Rectal smooth muscle tissue (tissue), 1 donor: ENCODE results near the gene OR2A12.
"Not testable (repeated sequence)": the region's sequence is repeated elsewhere in the genome, so short reads cannot be mapped to it uniquely, and the experiment has no call there.

Experiments used
- H3K27ac ChIP-seq: one replicate; pipeline ENCODE4 v1.7.0; 2013; ENCODE audit warnings: low read depth, low read length, inconsistent platforms
- H3K27me3 ChIP-seq: one replicate; pipeline ENCODE4 v1.7.0; 2013; ENCODE audit warnings: low read length; ENCODE audit not compliant: control insufficient read depth, insufficient read depth
- H3K36me3 ChIP-seq: one replicate; pipeline ENCODE4 v1.7.0; 2013; ENCODE audit warnings: low read length; ENCODE audit not compliant: control insufficient read depth, insufficient read depth
- H3K4me1 ChIP-seq: one replicate; pipeline ENCODE4 v1.7.0; 2013; ENCODE audit warnings: low read length; ENCODE audit not compliant: control insufficient read depth, insufficient read depth
- H3K4me3 ChIP-seq: one replicate; pipeline ENCODE4 v1.7.0; 2013; ENCODE audit warnings: low read length
- H3K9ac ChIP-seq: one replicate; pipeline ENCODE4 v1.7.0; 2013; ENCODE audit warnings: low read length

Gene OR2A12

DNA sequence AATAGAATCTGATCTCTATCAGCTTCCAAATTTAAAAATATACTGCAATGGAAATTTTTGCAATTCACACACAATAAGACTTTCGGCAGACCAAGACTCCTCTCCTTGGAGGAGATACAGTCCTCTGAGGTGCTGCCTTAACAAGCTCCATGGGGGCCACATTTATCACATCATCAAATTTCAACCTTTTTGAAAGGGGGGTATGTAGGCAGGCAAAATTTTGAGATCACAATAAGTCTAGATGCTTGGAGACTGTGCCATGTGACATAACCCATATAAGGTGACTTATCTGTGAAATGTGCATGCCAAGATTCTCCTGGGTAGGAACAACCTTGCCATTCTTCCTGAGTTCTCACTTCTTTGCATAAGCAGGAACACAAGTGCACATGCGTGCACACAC lies at the start of gene OR2A12:
Gene OR2A12, plus strand, starts transcription at position 301 of the 400 bp plus-strand sequence. CDS start 8,830 bp downstream, outside the sequence.
- Histone ChIP-seq H3K27ac (no peak within 1 kb of the TSS), H3K4me1 (no peaks in the 10 kb centered on the region), H3K36me3 (no peaks in the 10 kb centered on the region), H3K4me3 (no peak within 1 kb of the TSS), H3K9ac (no peak within 1 kb of the TSS), H3K27me3 (no peaks in the 10 kb centered on the region)

- H3K36me3 ChIP-seq, result no peaks in the 10 kb centered on the region
- H3K27ac ChIP-seq, result no peak overlapping the region
- no peak overlapping the region for H3K4me3 ChIP-seq
- H3K9ac ChIP-seq, result no peak overlapping the region
- no peaks in the 10 kb centered on the region for H3K27me3 ChIP-seq
- H3K4me1 ChIP-seq, result no peaks in the 10 kb centered on the region
Observed at GRCh38 chr7:144036302-144036885, 49.7 kb upstream of the OR2A12 start.

DNA sequence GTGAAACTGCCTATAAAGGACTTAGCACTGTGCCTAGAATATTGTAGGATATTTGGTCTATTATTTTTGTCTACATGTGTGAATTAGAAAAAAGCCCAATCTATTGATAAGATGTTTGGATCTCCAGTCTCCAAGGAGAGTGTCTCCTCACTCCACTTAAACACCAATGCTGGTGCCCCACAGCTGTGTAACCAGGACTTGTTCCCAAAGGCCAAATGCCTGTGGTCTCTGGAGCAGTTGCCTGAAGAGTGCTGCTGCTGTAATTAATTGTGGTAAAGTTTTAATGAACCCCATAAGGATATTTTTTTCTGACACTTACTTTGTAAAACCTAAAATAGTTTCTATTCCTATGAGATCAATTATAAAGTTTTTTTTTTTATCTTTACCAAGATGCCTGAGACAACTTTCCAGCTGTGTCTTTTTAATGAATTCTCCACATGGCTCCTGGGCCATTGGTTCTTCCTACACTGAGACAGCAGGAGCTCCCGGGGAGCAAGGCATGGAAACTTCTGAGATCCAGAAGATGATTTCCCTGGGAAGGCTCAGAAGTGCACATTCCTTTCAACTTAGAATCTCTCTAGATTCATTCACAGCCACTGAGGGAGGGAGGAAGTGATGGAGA lies 48.6 kb upstream of the OR2A12 start:
- Histone ChIP-seq H3K4me1 (no peaks in the 10 kb centered on the region), H3K4me3 (no peak overlapping the region), H3K9ac (no peak overlapping the region), H3K36me3 (no peaks in the 10 kb centered on the region), H3K27me3 (no peaks in the 10 kb centered on the region), H3K27ac (no peak overlapping the region)

DNA sequence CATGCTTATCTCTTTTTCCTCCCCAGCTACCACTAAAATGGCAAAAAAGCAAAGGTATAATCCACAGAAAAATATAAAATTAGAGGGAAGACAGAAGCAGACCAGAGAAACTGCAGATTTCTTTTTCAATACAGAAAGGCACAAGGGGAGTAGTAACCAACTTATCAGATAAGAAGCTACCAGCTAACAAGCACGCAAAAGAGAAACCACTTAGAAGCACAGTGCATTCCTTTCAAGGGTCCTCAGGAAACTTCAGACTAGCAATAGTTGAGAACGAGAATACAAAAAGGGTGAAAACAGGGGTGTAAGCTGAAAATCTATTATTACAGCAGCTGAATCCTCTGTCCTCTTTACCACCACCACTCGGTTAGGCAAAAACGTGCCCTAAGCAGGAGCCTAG lies 47.2 kb upstream of the OR2A12 start:
- H3K27ac ChIP-seq, result no peak overlapping the region
- H3K36me3 ChIP-seq, result no peaks in the 10 kb centered on the region
- no peak overlapping the region for H3K9ac ChIP-seq
- H3K27me3 ChIP-seq, result no peaks in the 10 kb centered on the region
- no peak overlapping the region for H3K4me3 ChIP-seq
- no peaks in the 10 kb centered on the region for H3K4me1 ChIP-seq

DNA sequence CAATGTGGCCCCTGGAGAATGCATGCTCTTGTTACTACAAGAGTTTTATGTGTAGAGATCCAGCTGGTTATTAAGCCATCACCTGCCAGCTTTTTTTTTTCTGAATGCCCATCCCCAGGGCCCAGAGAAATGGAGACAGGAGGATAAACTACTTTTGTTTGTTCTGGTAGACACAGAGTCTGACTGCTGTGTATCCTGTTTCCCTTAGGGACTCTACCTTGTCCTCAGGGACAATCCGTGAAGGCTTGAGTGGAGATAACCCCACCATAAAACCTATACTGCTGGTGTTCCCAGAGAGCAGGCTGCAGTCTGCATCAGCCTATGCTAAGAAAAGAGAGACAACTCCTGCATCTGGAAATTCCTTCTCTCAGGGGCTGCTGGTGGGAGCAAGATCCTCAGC lies 37.4 kb upstream of the OR2A12 start, which contains the start of gene OR2A5:
Gene OR2A5, plus strand, starts transcription at position 301 of the 400 bp plus-strand sequence. CDS start 1,454 bp downstream, outside the sequence.
- Histone ChIP-seq H3K27ac (no peak within 1 kb of the TSS), H3K27me3 (no peaks in the 10 kb centered on the region), H3K4me1 (no peaks in the 10 kb centered on the region), H3K4me3 (no peak within 1 kb of the TSS), H3K36me3 (no peaks in the 10 kb centered on the region), H3K9ac (no peak within 1 kb of the TSS)

GRCh38 chr7:144049491-144049890 lies 36.6 kb upstream of the OR2A12 start:
- no peak overlapping the region for H3K4me3 ChIP-seq
- no peak overlapping the region for H3K27ac ChIP-seq
- no peak overlapping the region for H3K9ac ChIP-seq
- H3K27me3 ChIP-seq, result no peaks in the 10 kb centered on the region
- H3K36me3 ChIP-seq, result no peaks in the 10 kb centered on the region
- no peaks in the 10 kb centered on the region for H3K4me1 ChIP-seq

DNA sequence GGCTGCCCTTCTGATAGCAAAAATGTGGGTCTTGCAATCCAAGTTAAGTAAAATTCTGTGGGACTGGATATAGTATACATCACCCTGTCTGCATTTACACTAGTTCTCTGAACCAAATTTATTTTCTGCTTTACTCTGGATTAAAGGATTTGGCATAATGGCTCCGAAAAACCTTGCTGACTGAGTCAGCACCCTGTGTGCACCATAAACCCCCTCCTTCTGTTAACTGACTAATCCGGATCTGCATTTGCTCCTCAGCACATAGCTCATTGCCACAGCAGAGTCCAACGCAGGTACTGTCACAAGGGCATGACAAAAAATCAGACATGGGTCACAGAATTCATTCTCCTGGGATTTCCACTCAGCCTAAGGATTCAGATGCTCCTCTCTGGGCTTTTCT lies 36.0 kb upstream of the OR2A12 start:
- H3K36me3 ChIP-seq, result no peaks in the 10 kb centered on the region
- H3K27ac ChIP-seq, result no peak overlapping the region
- no peak overlapping the region for H3K4me3 ChIP-seq
- H3K9ac ChIP-seq, result no peak overlapping the region
- H3K27me3 ChIP-seq, result no peaks in the 10 kb centered on the region
- no peaks in the 10 kb centered on the region for H3K4me1 ChIP-seq

GRCh38 chr7:144050884-144051283 lies 35.2 kb upstream of the OR2A12 start:
- H3K27ac ChIP-seq, H3K36me3 ChIP-seq, H3K4me1 ChIP-seq, H3K27me3 ChIP-seq, H3K9ac ChIP-seq, H3K4me3 ChIP-seq: not testable (repeated sequence)

GRCh38 chr7:144057954-144058353 lies 28.1 kb upstream of the OR2A12 start:
- Histone ChIP-seq H3K4me3 (no peak overlapping the region), H3K27ac (no peak overlapping the region), H3K4me1 (no peaks in the 10 kb centered on the region), H3K27me3 (no peaks in the 10 kb centered on the region), H3K36me3 (no peaks in the 10 kb centered on the region), H3K9ac (no peak overlapping the region)

DNA sequence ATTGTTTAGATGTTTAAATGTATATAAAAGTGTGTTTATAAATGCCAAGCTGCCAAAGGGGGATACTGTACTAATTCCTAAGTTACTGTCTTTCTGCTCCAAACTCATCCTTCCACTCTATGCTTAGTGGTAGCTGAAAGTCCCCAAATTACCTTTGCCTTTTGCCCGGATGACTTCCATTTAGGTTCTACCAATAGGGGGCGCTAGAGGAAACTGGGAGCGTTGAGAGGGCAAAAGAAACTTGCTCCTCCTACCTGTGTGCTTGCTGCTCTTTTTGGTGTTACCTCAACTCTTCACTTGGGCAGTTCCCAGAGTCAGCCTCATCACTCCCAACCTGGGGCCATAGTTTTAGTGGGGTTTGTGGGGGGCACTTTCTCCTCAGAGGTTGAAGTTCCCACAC lies 22.4 kb upstream of the OR2A12 start:
- no peak overlapping the region for H3K27ac ChIP-seq
- H3K9ac ChIP-seq, result no peak overlapping the region
- no peaks in the 10 kb centered on the region for H3K4me1 ChIP-seq
- no peak overlapping the region for H3K4me3 ChIP-seq
- H3K36me3 ChIP-seq, result no peaks in the 10 kb centered on the region
- no peaks in the 10 kb centered on the region for H3K27me3 ChIP-seq

DNA sequence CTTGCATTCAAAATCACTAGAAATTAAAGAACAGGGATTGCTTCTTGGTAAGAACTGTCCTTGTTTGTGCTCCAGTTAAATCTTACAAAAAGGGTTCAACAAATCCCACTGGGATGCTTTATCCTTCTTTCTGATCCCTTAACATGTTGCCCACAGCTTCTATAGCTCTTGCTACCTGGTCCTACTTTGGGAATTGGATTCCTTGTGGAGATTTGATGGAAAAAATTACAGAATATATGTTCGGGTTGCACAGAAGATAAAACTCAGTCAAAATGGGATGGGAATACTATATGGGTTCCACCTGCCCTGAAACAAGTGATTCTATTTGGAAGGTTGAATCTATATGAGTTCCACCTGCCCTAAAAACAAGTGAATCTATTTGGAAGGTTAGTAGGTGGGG lies 16.6 kb upstream of the OR2A12 start, which contains the start of gene OR2A25:
Gene OR2A25, plus strand, starts transcription at position 301 of the 400 bp plus-strand sequence. CDS start 4,409 bp downstream, outside the sequence.
- no peaks in the 10 kb centered on the region for H3K36me3 ChIP-seq
- no peak within 1 kb of the TSS for H3K4me3 ChIP-seq
- no peak within 1 kb of the TSS for H3K9ac ChIP-seq
- no peak within 1 kb of the TSS for H3K27ac ChIP-seq
- no peaks in the 10 kb centered on the region for H3K27me3 ChIP-seq
- no peaks in the 10 kb centered on the region for H3K4me1 ChIP-seq

DNA sequence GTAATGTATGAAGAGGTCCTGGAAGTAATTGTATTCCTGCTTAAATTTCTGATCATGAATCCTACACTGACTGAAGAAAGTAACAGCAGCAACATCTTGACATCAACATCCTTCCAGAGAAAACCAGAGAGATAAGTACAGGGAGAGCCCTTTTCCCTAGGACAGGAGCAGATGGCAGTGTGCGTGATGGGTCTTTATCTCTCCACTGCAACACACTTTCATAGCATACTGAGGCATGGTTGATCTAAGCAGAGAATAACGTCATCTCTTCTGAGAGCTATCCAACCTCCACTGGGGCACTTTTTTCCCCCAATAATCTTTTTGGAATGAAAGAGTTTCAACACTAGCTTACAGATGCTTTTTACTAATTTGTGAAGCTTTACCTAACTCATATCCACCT lies 16.1 kb upstream of the OR2A12 start:
- no peak overlapping the region for H3K4me3 ChIP-seq
- no peaks in the 10 kb centered on the region for H3K36me3 ChIP-seq
- H3K4me1 ChIP-seq, result no peaks in the 10 kb centered on the region
- H3K9ac ChIP-seq, result no peak overlapping the region
- H3K27ac ChIP-seq, result no peak overlapping the region
- no peaks in the 10 kb centered on the region for H3K27me3 ChIP-seq

- H3K4me1 ChIP-seq, result no peaks in the 10 kb centered on the region
- no peaks in the 10 kb centered on the region for H3K27me3 ChIP-seq
- H3K9ac ChIP-seq, result no peak overlapping the region
- no peaks in the 10 kb centered on the region for H3K36me3 ChIP-seq
- H3K27ac ChIP-seq, result no peak overlapping the region
- H3K4me3 ChIP-seq, result no peak overlapping the region
Observed at GRCh38 chr7:144074374-144074773, 11.7 kb upstream of the OR2A12 start.
